ENCODE data around the gene MDN1. TPM values are rescaled to one million over a fixed set of nuclear protein-coding genes. Genes with fewer than 3 reads are reported as not detected.
A peak's percentile ranks its signal among the peaks of the same experiment; 100 is the strongest.

Gene MDN1
- total and polyA plus RNA-seq, 2 of the 13 experiments (the other 11 are each of a cell fraction or from before 2014, with no cell fraction given), result 18.8 to 52.9 TPM

DNA sequence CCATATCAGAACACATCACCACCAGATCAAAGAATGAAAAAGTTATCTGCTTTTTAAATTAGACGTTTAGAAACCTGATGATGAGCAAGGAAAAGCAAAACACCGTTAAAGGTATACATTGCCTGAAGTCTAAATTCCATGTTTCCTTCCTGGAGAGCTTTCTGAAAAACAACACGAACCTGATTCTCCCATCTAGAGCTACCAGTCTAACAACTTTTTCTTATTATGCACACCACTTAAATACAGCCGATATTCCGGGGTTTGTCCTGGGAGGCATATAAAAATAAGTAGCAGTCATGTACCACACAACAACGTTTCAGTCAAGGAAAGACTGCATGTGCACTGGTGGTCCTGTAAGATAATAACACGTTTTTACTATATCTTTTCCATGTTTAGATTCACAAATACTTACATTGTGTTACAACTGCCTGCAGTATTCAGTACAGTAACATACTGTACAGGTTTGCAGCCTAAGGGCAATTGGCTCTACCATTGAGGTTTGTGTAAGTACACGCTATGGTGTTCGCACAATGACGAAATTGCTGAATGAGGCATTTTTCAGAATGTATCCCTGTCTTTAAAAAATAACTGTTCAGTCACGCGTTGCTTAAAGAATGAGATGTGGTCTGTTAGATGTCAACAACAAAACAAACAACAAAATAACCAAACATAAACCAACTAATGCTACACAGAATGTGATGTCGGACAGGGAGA, 162.0 kb downstream of the MDN1 start:
- H3K27me3 ChIP-seq (ENCODE audit: control insufficient read depth in 1 of 2, insufficient read depth in 2 of 2, low read length in 2 of 2), result no peaks in the 10 kb centered on the region
- 95% methylated on average over 13 of the region's 13 CpGs for WGBS (ENCODE audit: low lambda C conversion rate)
- H2AFZ ChIP-seq (ENCODE audit: low read length), result no peak overlapping the region
- TF ChIP-seq PAXIP1 (CRISPR knock-in tag; conservative IDR thresholded peaks at IDR 0.05) (no peak), ZNF558 (CRISPR knock-in tag; IDR thresholded peaks at IDR 0.05; ENCODE audit: borderline replicate concordance) (no peak), MAFK (conservative IDR thresholded peaks at IDR 0.05 in 1 of 2, IDR thresholded peaks at IDR 0.05 in 1 of 2; ENCODE audit: low read length in 2 of 2) (peak; percentile 80 to 81), MAFF (IDR thresholded peaks at IDR 0.05; ENCODE audit: low read depth, low read length) (peak; percentile 56), JUND (CRISPR knock-in tag; IDR thresholded peaks at IDR 0.05) (no peak)
- no peaks in the 10 kb centered on the region for H3K4me1 ChIP-seq (ENCODE audit: insufficient read depth, low read length)
- peaks cover 30 to 82% of the 10 kb centered on the region in 2 experiments for H3K36me3 ChIP-seq (replicated peaks in 1 of 2; ENCODE audit: control insufficient read depth in 1 of 2, insufficient read depth in 2 of 2, low read length in 2 of 2)
- no peak for DNase-seq (ENCODE audit: low spot score)
- ATAC-seq, result no peak
- H3K27ac ChIP-seq (ENCODE audit: extremely low read length, insufficient read depth, low read length), result no peak overlapping the region
- H3K4me3 ChIP-seq (replicated peaks in 1 of 3; ENCODE audit: insufficient read depth in 1 of 3, low read depth in 2 of 3, low read length in 3 of 3), result no peak overlapping the region
- H4K20me1 ChIP-seq (ENCODE audit: insufficient read depth, low read length), result no peaks in the 10 kb centered on the region
- H3K9ac ChIP-seq (ENCODE audit: insufficient read depth, low read depth, low read length), result no peak overlapping the region
- intact Hi-C loops (cut with micrococcal nuclease; ENCODE audit: unreplicated experiment) (no loop called here), in situ Hi-C loops (cut with HindIII; ENCODE audit: extremely low pct_ligation_motif_present, low pct_unique_long_range_greater_than_20kb) (no loop called here)
- no peak overlapping the region for H3K4me2 ChIP-seq (ENCODE audit: low read depth, low read length)
- H3K9me3 ChIP-seq (ENCODE audit: low read length), result no peaks in the 10 kb centered on the region
- no peak for FAIRE-seq
- ChIA-PET POLR2A (no interaction called here), CTCF (ENCODE audit: low intra/inter-chr PET ratio, low total read pairs) (no interaction called here)
- no peaks in the 10 kb centered on the region for H3K79me2 ChIP-seq (ENCODE audit: insufficient read depth, low read length)
- BruUV-seq (replicated peaks), result no TSS peak

All from HepG2 (cell line).